ENCODE data around the gene ZNF502.
"Not testable (repeated sequence)": the region's sequence is repeated elsewhere in the genome, so short reads cannot be mapped to it uniquely, and the experiment has no call there.

Gene ZNF502
- total RNA-seq = 7.0 to 8.0 reads per million in 2 experiments

DNA sequence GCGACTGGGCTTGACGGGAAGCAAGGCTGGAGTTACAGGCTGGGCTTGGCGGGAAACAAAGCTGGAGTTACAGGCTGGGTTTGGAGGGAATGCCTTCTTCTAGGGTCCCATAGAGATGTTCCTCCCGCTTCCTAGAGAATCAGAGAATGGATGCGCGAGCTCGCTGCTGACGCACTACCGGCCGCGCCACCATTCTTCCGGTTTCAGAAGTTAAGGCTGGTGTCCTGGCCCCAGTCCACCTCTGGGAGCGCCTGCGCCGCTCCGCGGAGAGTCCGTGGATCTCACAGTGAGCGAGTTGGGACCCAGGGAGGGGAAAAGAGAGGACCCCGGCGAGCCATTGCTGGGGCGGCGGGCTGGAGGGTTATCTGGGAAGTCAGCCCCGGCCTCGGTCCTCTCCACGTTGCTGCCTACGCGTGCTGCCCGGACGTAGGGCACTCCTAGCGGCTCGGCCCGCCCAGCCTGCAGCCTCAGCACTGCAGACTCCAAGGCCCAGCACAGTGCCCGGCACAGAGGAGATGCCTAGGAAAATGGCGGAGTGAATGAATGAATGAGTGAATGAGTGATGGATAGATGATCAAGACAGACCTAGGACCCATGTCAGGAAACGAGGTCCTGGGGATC, at the start of gene ZNF502:
Gene ZNF502, plus strand, starts transcription at position 206 of the 621 bp plus-strand sequence. CDS start 7,602 bp downstream, outside the sequence.
- peak; percentile 12 for DNase-seq (ENCODE audit: low read depth)

DNA sequence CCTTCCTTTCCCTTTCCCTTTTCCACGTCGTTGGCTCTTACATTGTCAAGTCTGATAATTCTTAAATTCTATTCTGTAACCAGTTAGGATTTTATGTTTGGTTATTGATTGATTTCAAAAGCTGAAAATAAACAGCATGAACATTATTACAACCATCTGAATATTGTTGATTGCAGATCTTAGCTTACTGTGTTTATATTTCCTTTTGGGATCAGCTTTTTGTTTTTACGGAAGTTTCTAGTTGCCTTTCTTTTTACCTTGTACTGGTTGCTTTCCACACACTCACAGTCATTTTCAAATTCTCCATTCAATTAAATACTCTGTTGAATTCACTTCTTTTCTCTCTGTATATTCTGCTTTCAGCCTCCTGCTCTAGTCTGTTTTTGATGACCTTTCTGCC, 47.3 kb upstream of the ZNF502 start:
- no peak for DNase-seq (ENCODE audit: low read depth)

DNA sequence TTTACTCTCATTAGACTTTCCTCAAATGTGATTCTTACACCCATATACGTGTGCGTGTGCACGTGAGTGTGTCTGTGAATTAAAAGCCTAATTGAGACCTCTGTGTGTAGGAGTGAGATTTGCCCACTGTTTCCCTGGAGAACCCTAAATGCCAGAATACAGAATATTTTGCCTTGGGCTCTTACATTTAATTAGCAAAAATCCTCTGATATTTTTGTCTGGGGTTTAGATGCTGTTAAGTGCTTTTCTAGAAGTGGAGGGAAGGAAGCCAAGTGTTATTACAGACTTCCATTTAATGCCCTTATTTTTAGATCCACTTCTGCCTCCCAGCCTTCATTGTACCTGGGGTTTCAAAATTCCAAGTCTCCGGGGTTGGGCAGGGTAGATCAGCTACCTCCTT, 46.1 kb upstream of the ZNF502 start:
- DNase-seq (ENCODE audit: low read depth) = no peak

DNA sequence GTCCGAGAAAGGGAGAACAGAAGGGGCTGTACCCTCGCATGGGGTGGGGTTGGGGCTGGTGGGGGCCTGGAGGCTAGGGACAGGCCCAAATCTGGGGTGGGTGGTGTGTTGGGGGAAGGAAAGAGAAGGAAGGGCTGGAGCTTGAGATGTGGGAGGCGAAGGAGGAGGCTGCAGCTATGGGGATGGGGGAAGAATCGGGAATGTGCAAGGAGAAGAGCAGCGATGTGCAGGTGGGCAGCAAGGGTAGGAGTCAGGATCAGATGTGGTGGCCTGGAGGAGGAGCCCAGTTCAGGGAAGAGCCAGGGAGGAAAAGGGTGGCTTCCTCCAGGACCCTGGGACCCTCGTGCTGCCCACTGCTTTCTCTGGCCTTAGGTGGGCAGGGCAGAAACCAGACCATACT, 42.7 kb upstream of the ZNF502 start:
- DNase-seq (ENCODE audit: low read depth) = no peak

DNA sequence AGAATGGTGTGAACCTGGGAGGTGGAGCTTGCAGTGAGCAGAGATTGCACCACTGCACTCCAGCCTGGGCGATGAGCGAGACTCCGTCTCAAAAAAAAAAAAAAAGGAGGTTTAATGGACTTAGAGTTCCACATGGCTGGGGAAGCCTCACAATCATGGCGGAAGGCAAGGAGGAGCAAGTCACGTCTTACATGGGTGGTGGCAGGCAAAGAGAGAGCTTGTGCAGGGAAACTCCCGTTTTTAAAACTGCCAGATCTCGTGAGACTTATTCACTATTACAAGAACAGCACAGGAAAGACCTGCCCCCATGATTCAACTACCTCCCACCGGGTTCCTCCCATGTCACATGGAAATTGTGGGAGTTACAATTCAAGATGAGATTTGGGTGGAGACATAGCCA, 39.0 kb upstream of the ZNF502 start:
- DNase-seq (ENCODE audit: low read depth) = not testable (repeated sequence)

DNA sequence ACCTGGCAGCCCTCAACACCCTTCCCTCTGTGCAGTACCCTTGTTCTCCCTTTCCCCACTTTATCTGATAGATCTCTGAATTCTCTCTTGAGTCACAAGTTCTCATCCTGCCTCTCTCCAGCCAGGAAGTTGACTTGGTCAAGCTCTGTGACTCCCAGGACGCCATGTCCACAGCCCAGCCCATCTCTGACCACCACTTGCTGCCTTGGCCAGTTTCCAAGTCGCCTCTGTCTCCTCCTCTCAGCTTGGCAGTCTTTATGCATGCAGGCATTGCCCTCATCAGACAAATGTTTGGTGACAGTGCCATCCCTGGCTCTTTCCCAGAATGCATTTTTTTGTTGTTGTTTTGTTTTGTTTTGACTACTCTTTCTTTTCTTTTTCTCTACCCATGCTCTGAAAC, 38.2 kb upstream of the ZNF502 start:
- no peak for DNase-seq (ENCODE audit: low read depth)

DNA sequence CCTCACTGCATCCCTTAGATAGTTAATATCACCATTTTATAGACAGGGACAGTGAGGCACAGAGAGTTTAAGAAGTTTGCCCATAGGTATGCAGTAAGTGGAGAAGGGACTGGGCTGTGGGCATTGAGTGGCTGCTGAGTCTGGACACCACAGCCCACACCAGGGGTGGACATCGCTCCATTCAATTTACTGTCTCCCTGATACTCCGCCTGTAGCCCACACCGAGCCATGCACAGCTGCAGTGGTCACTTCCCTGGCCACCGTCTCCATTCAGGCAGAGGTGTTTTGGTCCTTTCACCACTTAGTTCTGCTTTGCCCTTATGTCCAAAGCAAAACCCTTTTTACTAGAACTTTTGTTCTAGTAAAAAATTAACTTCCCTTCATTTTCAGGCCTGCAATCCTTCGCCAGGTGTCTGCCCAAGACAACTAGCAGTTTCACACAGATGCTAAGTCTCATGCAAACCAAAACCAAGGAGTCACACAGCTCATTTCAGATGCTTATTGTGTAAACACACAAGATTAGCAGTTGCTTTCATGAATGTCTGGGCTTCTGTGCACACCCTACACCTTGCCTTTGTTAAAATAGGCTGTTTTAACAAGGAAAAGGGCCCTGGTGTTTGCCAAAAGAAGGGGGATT, 33.9 kb upstream of the ZNF502 start:
- no peak for DNase-seq (ENCODE audit: low read depth)

DNA sequence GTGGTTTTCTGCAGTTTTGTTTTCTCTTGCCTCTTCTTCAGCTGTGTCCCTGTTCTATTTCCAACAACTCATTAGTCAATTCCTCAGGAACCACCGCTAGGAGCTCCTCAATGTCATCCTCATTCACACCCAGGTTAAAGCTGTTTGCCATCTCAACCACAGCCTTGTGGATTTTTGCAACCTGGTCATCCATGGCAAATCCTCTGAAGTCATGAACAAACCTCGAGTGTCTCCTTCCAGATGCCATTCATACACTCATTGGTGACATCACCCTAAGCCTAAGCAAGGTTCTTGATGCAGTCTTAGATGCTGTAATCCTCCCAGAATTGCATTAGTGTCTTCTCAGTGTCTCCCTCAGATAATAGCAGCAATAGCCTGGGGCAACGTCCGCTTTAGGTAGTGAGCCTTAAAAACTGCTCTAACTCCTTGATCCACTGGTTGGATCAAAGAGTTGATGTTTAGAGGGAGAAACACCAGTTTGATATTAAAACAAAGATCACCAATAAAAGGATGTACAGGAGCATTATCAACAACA, 31.5 kb upstream of the ZNF502 start:
- no peak for DNase-seq (ENCODE audit: low read depth)

DNA sequence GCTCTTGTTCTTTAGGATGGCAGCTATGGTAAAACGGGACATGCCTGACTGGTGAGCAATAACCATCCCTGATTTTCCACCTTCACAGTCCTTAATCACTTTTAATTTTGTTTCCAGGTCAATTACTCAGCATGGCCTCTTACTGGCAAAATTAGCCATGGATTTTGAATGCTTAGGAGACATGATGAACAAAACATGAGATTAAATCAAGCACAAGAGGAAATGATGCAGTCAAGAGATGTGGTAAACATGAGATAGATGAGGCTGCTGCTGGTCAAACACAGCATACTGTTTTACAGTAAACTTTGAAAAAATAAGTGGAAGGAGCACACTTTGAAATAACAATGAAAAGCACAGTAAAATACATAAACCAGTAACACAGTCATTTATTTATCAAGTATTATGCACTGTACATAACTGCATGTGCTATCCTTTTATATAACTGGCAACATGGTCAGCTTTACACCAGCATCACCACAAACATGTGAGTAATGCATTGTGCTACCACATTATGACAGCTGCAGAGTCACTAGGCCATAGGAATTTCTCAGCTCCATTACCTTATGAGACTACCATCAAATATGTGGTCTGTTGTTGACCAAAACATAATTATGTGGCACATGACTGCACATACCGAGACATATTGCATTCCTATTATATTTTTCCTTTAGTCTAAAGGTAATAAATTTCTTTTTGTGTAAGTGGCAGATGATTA, 30.1 kb upstream of the ZNF502 start:
- DNase-seq (ENCODE audit: low read depth) = no peak

DNA sequence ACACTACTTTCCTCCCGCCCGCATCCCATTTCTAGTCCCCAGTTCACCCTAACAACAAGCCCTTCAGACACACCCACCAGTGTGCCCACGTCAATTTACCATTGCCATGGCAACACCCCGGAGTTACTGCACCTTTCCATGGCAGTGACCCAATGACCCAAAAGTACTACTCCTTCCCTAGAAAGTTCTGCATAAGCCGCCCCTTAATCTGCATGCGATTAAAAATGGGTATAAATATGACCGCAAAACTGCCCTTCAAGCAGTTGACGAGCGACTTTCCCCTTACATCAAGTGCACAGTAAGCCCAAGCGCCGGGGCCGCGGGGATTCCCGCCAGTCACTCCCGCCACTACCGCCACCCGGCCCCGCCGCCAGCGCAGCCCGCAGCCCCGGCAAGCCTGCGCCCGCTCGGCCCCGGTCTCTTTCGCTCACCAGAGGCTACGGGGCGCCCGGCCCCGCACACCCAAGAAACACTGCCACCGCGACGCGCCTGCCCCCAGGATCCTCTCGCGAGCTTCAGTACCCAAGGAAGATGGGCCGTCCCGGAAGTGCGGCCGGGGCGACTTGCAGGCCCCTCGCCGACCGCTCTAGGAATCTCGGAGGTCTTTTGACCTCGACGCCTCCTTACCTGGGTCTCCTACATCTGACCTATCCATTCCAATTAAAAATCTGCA, 27.2 kb upstream of the ZNF502 start:
- DNase-seq (ENCODE audit: low read depth) = peak; percentile 4

DNA sequence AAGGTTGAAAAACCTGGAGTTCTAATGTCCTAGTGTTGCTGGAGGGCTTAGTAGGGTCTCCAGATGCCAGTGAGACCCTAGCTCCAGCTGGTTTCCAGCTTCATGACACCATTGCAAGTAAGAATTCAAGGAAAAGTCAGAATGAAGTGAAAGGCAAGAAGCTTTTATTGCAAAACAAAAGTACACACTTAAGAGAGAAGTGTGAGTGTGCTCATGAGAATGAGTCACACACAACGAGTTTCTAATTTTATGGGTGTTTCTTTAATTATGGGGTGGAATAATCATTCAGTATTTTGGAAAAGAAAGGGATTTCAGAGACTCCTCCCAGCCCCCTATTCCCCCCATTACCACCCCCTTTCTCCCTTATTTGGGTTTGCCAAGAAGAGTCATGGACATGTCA, 24.6 kb upstream of the ZNF502 start:
- DNase-seq (ENCODE audit: low read depth) = no peak

DNA sequence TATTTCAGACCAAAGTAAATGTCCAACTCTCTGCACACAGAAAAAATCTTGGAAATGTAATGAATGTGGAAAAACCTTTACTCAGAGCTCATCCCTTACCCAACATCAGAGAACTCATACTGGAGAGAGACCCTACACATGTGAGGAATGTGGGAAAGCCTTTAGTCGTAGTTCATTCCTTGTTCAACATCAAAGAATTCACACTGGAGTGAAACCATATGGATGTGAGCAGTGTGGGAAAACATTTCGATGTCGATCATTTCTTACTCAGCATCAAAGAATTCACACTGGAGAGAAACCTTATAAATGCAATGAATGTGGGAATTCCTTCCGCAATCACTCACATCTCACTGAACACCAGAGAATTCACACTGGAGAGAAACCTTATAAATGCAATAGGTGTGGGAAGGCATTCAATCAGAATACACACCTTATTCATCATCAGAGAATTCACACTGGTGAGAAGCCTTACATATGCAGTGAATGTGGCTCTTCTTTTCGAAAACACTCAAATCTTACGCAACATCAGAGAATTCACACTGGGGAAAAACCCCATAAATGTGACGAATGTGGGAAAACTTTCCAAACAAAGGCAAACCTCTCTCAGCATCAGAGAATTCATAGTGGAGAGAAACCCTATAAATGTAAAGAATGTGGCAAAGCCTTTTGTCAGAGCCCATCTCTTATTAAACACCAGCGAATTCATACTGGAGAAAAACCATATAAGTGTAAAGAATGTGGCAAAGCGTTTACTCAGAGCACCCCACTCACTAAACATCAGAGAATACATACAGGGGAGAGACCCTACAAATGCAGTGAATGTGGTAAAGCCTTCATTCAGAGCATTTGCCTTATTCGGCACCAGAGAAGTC, 9.0 kb downstream of the ZNF502 start:
- DNase-seq (ENCODE audit: low read depth) = no peak

DNA sequence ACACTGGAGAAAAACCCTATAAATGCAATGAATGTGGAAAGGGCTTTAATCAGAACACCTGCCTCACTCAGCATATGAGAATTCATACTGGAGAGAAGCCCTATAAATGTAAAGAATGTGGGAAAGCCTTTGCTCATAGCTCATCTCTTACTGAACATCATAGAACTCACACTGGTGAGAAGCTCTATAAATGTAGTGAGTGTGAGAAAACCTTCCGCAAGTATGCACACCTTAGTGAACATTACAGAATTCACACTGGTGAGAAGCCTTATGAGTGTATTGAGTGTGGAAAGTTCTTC, 9.6 kb downstream of the ZNF502 start:
- no peak for DNase-seq (ENCODE audit: low read depth)

DNA sequence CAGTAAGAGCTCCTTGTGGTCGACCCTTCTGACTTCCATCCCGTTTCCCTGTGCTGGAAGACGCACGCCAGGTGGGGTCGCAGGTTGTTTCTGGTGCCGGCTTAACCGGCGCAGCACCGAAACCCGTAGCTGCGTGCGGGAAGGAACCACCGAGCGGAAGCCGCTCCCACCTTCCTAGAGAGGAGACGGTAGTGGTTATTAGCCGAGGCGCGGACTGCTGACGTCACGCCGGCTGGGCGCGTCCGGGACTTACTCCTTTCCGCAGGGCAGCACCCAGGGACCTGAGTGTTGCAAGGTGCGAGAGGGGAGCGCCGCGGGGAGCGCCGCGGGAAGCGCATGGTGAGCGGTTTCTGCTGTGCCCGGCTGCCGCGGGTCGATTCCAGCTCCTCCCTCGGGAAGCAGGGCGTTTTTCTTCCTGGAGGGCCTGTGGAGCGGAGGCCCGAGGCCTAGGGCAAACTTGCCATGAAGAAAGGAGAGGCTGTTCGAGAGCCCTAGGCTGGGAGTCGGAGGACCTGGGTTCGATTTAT, 17.0 kb downstream of the ZNF502 start, which contains the start of gene ZNF501:
Gene ZNF501, plus strand, starts transcription at position 252 of the 527 bp plus-strand sequence. CDS start 4,787 bp downstream, outside the sequence.
- peak; percentile 68 for DNase-seq (ENCODE audit: low read depth)

DNA sequence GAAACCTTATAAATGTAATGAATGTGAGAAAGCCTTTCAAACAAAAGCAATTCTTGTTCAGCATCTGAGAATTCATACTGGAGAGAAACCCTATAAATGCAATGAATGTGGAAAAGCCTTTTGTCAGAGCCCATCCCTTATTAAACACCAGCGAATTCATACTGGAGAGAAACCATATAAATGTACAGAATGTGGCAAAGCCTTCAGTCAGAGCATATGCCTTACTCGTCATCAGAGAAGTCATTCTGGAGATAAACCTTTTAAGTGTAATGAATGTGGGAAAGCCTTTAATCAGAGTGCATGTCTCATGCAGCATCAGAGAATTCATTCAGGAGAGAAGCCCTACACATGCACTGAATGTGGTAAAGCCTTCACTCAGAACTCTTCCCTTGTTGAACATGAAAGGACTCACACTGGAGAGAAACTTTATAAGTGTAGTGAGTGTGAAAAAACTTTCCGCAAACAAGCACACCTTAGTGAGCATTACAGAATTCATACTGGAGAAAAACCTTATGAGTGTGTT, 22.2 kb downstream of the ZNF502 start:
- no peak for DNase-seq (ENCODE audit: low read depth)

DNA sequence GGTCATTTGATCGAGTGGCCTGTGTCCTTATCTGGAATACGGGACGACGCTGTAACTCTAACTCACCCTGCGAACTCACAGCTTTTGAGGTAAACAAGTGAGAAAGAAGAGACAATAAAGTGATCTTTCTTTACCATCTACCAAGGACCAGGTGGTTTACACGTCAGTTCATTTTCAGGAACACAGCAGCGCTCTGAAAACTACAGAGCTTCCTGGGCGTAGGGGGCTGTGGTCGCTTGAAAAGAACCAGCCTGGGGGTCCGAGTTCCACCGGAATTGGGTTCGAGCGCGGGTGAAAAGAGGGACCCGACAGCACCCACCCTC, 48.6 kb downstream of the ZNF502 start:
- DNase-seq (ENCODE audit: low read depth) = no peak

DNA sequence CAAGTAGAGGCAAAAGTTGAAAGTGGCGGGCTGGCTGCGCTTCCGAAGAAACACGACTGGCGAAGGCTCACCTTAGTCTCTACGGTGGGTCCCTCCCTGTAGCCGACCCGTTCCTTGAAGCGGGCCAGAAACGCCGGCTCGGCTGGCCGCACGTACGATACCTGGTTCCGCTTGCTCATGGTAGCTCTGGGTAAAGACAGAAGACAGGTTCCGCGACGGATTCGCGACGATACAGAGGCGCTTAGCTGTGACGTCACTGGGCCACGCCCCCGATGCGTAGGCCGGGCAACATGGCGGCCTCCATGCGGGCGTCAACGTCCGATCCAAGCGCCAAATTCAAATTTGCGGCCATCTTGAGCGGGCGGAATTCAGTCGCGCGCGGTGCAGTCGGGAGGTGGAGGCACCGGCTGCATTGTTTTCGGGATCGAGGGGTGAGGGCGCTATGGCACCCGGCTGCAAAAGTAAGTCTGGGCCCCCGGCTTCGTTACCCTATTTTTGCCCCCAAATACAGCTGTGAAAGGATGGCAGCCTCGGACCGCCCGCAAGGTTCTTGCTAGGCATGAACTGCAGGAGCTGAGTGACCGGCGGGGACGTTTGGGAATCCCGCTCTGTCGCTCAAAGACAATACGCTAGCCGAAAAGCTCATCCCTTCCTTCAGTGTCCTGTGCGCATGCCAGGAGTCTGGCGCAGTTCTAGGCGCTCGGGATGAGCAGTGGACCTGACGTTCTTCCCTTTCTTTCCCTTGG, 49.1 kb downstream of the ZNF502 start, which contains the start of the genes KIAA1143 and KIF15:
Gene KIAA1143, minus strand, starts transcription at position 196 of the 746 bp plus-strand sequence. Its CDS starts 17 bp downstream, at position 179.
Gene KIF15, plus strand, starts transcription at position 371 of the 746 bp plus-strand sequence. Its CDS starts 72 bp downstream, at position 443.
- peak; percentile 95 for DNase-seq (ENCODE audit: low read depth)

DNA sequence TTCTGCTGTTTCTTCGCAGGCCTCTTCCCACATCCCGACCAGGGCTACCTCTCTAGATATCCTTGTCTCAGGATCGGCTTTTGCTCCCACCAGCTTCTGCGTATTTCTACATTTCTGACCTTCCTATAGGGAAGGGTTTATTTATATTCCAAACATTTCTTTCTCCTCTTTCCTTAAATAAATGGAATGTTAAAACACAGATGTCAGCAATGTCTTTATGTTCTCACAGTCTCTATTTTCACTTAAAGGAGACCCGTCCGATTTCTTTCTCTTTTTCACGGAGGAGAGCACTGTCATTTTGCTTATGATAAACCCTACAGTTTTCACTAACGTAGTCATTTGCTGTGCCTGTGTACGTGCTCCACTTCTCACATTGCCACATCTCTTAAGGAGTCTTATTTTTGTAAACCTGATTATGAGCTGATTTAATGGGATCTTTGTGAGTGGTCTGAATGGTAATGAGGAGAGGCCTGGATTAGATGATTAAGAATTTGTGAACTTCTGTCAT, 49.8 kb downstream of the ZNF502 start:
- DNase-seq (ENCODE audit: low read depth) = no peak

DNA sequence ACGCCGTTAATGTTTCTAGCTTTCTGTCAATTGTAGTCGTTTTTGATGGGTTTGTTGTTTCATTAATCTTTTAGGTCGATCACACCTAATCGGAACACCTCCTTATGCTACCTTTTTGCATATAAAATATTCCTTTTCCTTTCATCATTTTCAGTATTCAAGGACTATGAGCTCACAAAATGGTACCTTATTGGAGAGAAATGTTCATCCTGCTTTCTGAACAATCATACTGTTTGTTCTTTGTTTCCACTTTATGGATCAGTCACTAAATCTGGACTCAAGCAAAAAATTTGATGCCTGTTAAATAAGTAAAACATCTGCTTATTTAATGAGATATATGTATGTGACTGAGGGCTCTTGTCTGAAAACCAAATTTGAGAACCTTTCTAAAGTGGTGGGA, 50.2 kb downstream of the ZNF502 start:
- DNase-seq (ENCODE audit: low read depth) = no peak

DNA sequence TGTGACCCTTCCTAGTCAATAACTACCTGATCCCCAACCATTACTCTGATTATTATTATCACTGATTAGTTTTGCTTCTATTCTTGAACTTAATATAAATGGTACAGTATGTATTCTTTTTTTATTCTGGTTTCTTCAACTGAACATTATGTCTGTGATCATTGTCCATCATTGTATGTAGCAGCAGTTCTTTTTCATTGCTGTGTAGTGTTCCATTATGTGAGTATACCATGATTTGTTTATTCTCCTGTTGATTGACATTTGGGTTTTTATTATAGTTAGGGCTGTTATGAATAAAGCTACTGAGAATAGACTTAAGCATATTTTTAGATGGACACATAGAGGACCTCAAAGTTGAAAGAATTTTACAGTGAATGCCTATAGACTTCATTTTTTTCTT, 51.8 kb downstream of the ZNF502 start:
- DNase-seq (ENCODE audit: low read depth) = no peak
